Prostate gland (tissue), 2 donors: ENCODE measurements around the gene IFRD1. TPM values are rescaled to one million over a fixed set of nuclear protein-coding genes. Genes with fewer than 3 reads are reported as not detected.

Experiments
- DNase-seq: peaks from one replicate; pipeline ENCODE4 v3.0.0-alpha.2; 2019; ENCODE audit warnings: low spot score
- H3K27ac ChIP-seq, 2 donors: fragments of 200-600 bp; sonication (generic); 2 replicates each; pipeline ENCODE4 v1.5.1; 2017 to 2019
- H3K27me3 ChIP-seq: fragments of 200-600 bp; sonication (generic); replicated peaks from 2 replicates; pipeline ENCODE4 v1.5.1; 2019; ENCODE audit not compliant: insufficient read depth
- H3K36me3 ChIP-seq, 2 donors: fragments of 200-600 bp; sonication (generic); 1 replicate in 1 of 2; 2 replicates in 1 of 2; pipeline versions ENCODE4 v1.5.1 to v1.8.1; 2017 to 2019
- H3K4me1 ChIP-seq: fragments of 200-600 bp; sonication (generic); replicated peaks from 2 replicates; pipeline ENCODE4 v1.5.1; 2019
- H3K4me3 ChIP-seq, 2 donors: fragments of 200-600 bp; sonication (generic); 2 replicates each; pipeline ENCODE4 v1.5.1; 2017 to 2019
- H3K9me3 ChIP-seq: fragments of 200-600 bp; sonication (generic); 2 replicates; pipeline ENCODE4 v1.5.1; 2017
- POLR2A ChIP-seq: fragments of 450-650 bp; IDR thresholded peaks from one replicate; pipeline ENCODE4 v1.6.1; 2016; ENCODE audit warnings: antibody characterized with exemption, mild to moderate bottlenecking
- POLR2AphosphoS5 ChIP-seq: sonication (generic); formaldehyde crosslinking; IDR thresholded peaks from one replicate; pipeline ENCODE4 v1.6.1; 2017; ENCODE audit warnings: antibody characterized with exemption
- WGBS: methylation state at CpG from one replicate; pipeline ENCODE4 v1.1.5; 2018; 5-methylcytosine and 5-hydroxymethylcytosine counted together
- intact Hi-C: fragments of 100-400 bp; cut with DNase I; formaldehyde crosslinking; loops from one replicate; pipeline ENCODE4 v1.14.2; 2022
- total RNA-seq, 2 donors: library from RNA; depleted of rRNA; stranded (reverse); fragments of >200 nt; gene quantifications; one replicate each; pipeline ENCODE4 v1.1.0, GENCODE V29; 2016
- TF ChIP-seq, protein P1 (sequence below), 4 experiments: fragments of 200-600 bp in 2 of 4; fragments of 450-650 bp in 2 of 4; sonication (generic) in 2 of 4; IDR thresholded peaks; 1 replicate in 3 of 4; 2 replicates in 1 of 4; pipeline ENCODE4 v1.5.1; 2016 to 2019; ENCODE audit warnings: antibody characterized with exemption in 4 of 4, mild to moderate bottlenecking in 2 of 4, moderate library complexity in 2 of 4

IFRD1 gene
- total RNA-seq, 2 donors from 2014 or later = 57.5 to 58.5 TPM

DNA sequence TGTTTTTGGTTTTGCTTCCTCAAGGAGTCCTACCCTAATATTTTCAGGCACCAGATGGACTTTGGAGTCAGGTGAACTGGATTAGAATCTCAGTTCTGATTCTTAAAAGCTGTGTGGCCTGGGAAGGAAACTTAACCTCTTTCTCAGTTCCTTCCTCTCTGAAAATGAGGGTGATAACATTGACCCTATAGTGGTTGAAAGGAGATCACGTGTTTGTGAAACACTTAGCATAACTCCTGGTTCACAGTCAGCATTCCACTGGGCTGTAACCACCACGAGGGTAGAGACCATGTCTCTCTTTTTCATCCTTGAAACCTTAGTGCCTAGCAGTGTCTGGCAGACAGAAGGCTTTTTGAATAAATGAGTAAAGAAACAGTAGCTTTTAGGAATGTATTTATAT is 47.2 kb downstream of the IFRD1 start:
- H3K27ac ChIP-seq = no peak overlapping the region
- H3K27me3 ChIP-seq = no peaks in the 10 kb centered on the region
- H3K9me3 ChIP-seq = no peaks in the 10 kb centered on the region
- H3K36me3 ChIP-seq = no peaks in the 10 kb centered on the region
- H3K4me3 ChIP-seq = no peak overlapping the region
- H3K4me1 ChIP-seq = no peaks in the 10 kb centered on the region
- 62% methylated on average over 2 of the region's 2 CpGs for WGBS
- TF ChIP-seq POLR2A = no peak
- TF ChIP-seq POLR2AphosphoS5 = no peak
- TF ChIP-seq, protein P1, sequence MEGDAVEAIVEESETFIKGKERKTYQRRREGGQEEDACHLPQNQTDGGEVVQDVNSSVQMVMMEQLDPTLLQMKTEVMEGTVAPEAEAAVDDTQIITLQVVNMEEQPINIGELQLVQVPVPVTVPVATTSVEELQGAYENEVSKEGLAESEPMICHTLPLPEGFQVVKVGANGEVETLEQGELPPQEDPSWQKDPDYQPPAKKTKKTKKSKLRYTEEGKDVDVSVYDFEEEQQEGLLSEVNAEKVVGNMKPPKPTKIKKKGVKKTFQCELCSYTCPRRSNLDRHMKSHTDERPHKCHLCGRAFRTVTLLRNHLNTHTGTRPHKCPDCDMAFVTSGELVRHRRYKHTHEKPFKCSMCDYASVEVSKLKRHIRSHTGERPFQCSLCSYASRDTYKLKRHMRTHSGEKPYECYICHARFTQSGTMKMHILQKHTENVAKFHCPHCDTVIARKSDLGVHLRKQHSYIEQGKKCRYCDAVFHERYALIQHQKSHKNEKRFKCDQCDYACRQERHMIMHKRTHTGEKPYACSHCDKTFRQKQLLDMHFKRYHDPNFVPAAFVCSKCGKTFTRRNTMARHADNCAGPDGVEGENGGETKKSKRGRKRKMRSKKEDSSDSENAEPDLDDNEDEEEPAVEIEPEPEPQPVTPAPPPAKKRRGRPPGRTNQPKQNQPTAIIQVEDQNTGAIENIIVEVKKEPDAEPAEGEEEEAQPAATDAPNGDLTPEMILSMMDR (IDR thresholded peaks at IDR 0.05) = no peak
- DNase-seq = no peak
- intact Hi-C loops = loop anchor here (5.0 to 10.0 kb wide), 3 partner anchors 83 to 755 kb away; no protein-coding TSS in a partner anchor

DNA sequence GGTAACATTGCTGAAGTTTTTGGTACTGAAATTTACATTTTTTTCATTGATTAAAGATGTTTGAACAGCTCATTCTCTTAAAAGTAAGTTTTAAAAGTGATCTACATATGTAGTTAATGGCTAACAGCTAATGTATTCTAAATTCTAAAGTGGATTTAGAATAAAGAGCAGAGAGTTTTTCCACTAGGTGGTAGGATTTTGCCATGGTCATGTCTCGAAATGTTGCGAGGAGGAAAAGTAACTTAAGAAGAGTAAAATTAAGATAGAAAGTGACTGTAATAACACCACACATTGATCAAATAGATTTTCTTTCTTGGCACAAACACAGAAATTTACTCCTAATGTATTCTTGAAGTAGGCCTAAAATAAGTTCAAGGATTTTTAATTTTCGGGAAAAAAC is 50.4 kb downstream of the IFRD1 start:
- intact Hi-C loops = no loop called here
- WGBS = 80% methylated on average over 3 of the region's 3 CpGs
- Histone ChIP-seq H3K36me3 (no peaks in the 10 kb centered on the region), H3K4me3 (no peak overlapping the region), H3K9me3 (no peaks in the 10 kb centered on the region), H3K27me3 (no peaks in the 10 kb centered on the region), H3K27ac (no peak overlapping the region), H3K4me1 (no peaks in the 10 kb centered on the region)
- no peak for TF ChIP-seq POLR2A
- TF ChIP-seq, protein P1 (IDR thresholded peaks at IDR 0.05) = no peak
- TF ChIP-seq POLR2AphosphoS5 = no peak
- no peak for DNase-seq

DNA sequence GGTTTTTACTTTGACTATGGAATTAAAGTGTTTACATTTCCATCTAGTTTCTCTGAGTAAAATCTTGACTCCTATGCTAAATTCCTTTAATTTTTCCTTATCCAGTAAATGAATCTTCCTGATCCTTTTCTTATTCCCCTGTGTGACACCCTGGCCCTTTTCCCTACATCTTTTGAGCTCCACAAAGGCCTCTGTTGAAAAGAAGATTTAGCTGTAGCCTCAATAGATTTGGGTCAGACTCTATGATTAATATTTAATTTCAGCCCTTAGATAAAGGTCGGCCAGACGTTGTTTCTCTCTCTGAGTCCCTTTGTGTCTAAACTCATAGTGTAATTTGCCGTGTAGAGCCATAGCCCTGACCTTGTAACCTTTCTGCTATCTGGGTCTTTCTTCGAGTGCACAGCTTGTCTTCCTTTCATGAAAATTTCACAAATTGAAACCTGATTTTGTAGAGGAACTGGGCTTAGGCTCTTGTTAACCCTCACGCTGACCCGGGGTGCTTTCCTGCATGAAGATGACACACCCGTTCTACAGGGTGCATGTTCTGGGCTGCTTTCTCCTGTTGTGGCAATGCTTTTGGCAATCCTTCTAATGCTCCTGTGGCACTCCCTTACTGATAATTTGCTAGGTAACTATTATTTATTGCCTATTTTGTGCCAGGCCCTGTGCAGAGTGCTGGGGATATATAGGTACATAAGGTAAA is 51.7 kb downstream of the IFRD1 start:
- no peaks in the 10 kb centered on the region for H3K4me1 ChIP-seq
- TF ChIP-seq POLR2AphosphoS5 (no peak), POLR2A (no peak)
- TF ChIP-seq, protein P1 (IDR thresholded peaks at IDR 0.05) = no peak
- no peaks in the 10 kb centered on the region for H3K9me3 ChIP-seq
- intact Hi-C loops = no loop called here
- H3K4me3 ChIP-seq = no peak overlapping the region
- no peak for DNase-seq
- no peak overlapping the region for H3K27ac ChIP-seq
- no peaks in the 10 kb centered on the region for H3K36me3 ChIP-seq
- no peaks in the 10 kb centered on the region for H3K27me3 ChIP-seq
- WGBS = 89% methylated on average over 7 of the region's 7 CpGs

DNA sequence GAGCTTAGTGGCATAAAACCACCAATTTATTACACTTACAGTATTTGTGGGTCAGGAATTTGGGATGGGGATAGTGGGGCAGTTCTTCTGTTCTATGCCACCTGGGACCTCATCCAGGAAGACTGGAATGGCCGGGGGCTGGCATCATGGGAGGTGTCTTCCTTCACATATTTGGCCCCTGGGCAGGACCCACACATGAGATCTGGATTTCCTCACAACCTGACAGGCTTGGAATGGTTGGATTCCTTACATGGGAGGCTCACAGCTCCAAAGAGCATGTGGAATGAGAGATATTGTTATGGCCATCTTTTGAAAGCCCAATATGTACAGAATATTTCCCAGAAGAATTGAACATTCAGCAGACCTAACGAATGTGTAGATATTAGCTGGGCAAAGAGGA is 52.4 kb downstream of the IFRD1 start:
- no peak overlapping the region for H3K4me3 ChIP-seq
- DNase-seq = no peak
- no peaks in the 10 kb centered on the region for H3K4me1 ChIP-seq
- H3K27ac ChIP-seq = no peak overlapping the region
- intact Hi-C loops = no loop called here
- no peaks in the 10 kb centered on the region for H3K27me3 ChIP-seq
- 90% methylated on average over 2 of the region's 2 CpGs for WGBS
- H3K9me3 ChIP-seq = no peaks in the 10 kb centered on the region
- H3K36me3 ChIP-seq = no peaks in the 10 kb centered on the region
- TF ChIP-seq POLR2AphosphoS5 (no peak), POLR2A (no peak)
- TF ChIP-seq, protein P1 (IDR thresholded peaks at IDR 0.05) = no peak

DNA sequence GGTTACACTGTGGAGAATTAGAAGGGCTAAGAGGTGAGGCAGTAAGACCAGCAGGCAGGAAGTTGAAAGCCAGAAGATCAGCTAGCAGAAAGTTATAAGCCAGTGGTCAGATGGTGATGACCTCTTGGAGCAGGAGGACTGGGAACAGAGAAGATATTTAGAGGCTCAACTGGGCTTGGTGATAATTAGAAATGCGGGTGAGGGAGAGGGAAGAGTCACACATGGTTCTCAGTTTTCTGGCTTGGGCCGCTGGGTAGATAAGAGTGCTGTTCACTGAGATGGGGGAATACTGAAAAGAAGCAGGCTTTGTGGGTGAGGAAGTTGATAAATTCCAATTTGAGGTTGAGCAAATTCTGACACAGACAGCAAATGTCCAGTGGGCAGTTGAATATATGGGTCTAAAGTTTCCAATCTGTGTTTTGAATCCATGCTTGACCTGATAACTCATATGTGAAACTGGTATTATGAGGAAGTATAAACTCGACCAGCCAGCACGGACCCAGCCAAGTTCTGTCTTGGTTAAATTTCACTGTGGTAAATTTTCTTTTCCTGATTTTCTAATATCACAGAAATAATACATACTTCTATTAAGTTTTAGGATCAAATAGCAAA is 53.2 kb downstream of the IFRD1 start:
- Histone ChIP-seq H3K4me3 (no peak overlapping the region), H3K9me3 (no peaks in the 10 kb centered on the region), H3K27me3 (no peaks in the 10 kb centered on the region), H3K4me1 (no peaks in the 10 kb centered on the region), H3K27ac (no peak overlapping the region), H3K36me3 (no peaks in the 10 kb centered on the region)
- DNase-seq = no peak
- TF ChIP-seq POLR2A (no peak), POLR2AphosphoS5 (no peak)
- TF ChIP-seq, protein P1 (IDR thresholded peaks at IDR 0.05) = no peak
- intact Hi-C loops = no loop called here
- 89% methylated on average over 4 of the region's 4 CpGs for WGBS
